ENCODE data around the gene ATRX. TPM values are rescaled to one million over a fixed set of nuclear protein-coding genes. Genes with fewer than 3 reads are reported as not detected.
"Not testable (repeated sequence)": the region's sequence is repeated elsewhere in the genome, so short reads cannot be mapped to it uniquely, and the experiment has no call there.

ATRX gene
- total RNA-seq, 1 donor = 83.6 TPM

DNA sequence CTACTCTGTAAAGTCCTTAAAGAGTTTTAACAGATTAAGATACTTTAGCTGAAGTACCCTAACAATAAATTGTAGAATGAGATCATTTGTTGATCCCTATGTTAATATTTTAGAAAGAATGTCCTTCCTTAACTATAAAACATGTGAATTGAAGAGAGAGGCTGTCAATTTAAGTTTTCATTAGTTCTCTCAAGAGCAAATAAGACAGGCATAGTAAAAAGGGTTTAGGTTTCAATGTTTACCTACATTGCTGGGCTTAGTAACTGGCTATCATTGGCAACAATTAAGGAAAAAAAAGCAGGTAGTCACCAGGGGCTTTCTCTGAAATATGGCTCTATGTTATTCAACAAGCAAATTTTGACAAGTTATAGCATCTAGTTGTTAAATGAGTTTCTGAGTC is 91.5 kb downstream of the ATRX start:
- TF ChIP-seq, protein P1, sequence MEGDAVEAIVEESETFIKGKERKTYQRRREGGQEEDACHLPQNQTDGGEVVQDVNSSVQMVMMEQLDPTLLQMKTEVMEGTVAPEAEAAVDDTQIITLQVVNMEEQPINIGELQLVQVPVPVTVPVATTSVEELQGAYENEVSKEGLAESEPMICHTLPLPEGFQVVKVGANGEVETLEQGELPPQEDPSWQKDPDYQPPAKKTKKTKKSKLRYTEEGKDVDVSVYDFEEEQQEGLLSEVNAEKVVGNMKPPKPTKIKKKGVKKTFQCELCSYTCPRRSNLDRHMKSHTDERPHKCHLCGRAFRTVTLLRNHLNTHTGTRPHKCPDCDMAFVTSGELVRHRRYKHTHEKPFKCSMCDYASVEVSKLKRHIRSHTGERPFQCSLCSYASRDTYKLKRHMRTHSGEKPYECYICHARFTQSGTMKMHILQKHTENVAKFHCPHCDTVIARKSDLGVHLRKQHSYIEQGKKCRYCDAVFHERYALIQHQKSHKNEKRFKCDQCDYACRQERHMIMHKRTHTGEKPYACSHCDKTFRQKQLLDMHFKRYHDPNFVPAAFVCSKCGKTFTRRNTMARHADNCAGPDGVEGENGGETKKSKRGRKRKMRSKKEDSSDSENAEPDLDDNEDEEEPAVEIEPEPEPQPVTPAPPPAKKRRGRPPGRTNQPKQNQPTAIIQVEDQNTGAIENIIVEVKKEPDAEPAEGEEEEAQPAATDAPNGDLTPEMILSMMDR (IDR thresholded peaks at IDR 0.05; ENCODE audit: insufficient read depth, low read length) = no peak
- DNase-seq (ENCODE audit: low read depth) = no peak
- no peak overlapping the region for H3K4me3 ChIP-seq (ENCODE audit: low read depth, low read length)

DNA sequence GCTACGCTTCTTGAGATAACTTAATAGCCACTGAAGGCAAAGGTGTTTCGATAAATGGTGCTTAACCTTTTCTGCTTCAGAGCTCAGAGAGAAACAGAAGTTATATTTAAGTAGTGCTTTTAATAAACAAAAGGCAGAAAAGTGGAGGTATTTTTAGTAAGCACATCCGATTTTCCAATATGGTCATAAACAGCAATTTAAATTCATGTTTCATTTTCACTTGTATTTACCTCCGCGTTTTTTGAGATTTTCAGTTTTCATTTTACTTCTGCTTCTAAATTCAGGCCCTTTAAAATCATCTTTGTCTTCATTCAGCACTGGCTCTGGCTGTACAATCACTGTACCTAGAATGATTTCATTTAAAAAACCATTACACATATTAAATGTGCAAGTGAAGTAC is 92.4 kb downstream of the ATRX start:
- no peak overlapping the region for H3K4me3 ChIP-seq (ENCODE audit: low read depth, low read length)
- TF ChIP-seq, protein P1 (IDR thresholded peaks at IDR 0.05; ENCODE audit: insufficient read depth, low read length) = no peak
- no peak for DNase-seq (ENCODE audit: low read depth)

DNA sequence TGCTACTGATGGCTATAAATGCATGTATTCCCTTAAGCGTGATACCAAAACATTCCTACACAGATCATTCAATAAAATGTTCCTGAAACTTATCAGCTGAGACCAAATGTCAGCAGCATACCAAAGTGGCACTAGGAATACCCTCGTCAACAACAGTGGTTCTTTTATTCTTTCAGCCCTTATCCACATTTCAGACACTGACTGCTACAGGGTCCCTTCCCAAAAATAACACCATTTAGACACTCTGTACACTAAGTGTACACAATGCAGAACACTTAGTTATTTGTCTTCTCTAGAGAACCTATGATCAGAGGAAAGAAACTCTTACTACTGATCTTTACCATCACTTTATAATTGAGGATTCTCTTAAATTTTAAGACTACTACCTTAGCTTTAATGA is 94.1 kb downstream of the ATRX start:
- TF ChIP-seq, protein P1 (IDR thresholded peaks at IDR 0.05; ENCODE audit: insufficient read depth, low read length) = no peak
- DNase-seq (ENCODE audit: low read depth) = no peak
- no peak overlapping the region for H3K4me3 ChIP-seq (ENCODE audit: low read depth, low read length)

DNA sequence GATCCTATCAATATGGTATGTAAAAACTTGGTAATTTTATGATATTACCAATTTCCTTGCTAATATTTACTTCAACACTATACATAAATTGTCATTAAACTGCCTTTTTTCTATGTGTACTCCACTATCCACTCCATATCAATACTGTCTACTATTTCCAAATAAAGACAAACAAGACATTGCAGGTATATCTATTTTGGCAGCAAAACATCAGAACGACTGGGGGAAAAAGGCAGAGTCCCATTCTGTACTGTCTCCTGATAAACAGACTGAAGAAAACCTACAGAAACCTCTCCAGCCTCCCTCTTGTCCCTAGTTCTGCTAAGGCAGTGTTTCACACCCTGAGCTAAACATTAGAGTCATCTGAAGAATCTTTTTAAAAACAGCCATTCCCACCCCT is 96.6 kb downstream of the ATRX start:
- TF ChIP-seq, protein P1 (IDR thresholded peaks at IDR 0.05; ENCODE audit: insufficient read depth, low read length) = no peak
- no peak for DNase-seq (ENCODE audit: low read depth)
- H3K4me3 ChIP-seq (ENCODE audit: low read depth, low read length) = no peak overlapping the region

DNA sequence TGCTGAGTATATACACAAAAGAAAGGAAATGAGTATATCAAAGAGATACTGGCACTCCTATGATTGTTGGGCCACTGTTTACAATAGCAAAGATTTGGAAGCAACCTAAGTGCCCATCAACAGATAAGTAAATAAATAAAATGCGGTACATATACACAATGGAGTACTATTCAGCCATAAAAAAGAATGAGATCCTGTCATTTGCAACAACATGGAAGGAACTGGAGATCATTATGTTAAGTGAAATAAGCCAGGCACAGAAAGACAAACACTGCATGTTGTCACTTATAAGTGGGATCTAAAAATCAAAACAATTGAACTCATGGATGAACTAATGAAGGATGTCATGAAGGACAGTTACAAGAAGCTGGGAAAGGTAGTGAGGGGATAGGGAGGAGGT is 100.3 kb downstream of the ATRX start:
- DNase-seq (ENCODE audit: low read depth) = not testable (repeated sequence)

DNA sequence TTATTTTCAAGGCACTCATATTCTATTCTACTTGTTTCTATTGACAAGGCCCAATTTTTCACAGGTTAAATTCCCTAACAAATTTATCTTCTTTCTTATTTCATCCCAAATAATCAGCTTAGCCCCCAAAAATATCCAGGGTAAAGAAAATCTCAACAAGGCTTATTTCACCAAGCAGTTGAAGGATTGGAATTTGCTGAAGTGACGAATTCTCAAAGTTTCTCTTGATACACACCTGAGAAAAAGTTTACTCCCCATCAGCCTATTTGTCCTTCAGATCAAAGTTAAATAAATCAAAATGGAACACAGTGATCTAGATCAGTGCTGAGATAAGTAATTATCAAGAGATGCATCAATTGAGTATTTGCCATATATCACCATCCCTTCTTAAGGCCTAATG is 106.9 kb downstream of the ATRX start:
- TF ChIP-seq, protein P1 (IDR thresholded peaks at IDR 0.05; ENCODE audit: insufficient read depth, low read length) = no peak
- H3K4me3 ChIP-seq (ENCODE audit: low read depth, low read length) = no peak overlapping the region
- DNase-seq (ENCODE audit: low read depth) = no peak

More for the DNA sequence above, 100.3 kb downstream of the ATRX start:
- H3K4me3 ChIP-seq (ENCODE audit: low read depth, low read length) = not testable (repeated sequence)

DNA sequence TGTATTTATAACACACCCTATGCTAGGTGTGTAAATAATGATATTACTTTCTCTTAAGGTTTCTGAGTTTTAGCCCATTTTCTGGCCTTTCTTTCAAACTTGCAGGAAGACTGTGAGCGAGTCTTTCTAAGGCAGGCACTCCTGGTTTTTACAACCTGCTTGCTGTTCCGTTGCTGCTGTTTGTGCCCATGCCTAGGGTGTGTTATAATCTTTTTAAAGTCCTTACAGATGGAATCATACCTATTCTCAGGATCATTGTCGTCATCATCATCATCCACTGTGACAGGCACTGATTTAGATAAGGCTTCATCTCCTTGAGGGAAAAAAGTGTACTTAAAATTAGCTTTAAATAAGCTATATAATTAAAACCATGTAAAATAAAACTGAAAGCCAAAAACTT is 110.0 kb downstream of the ATRX start:
- H3K4me3 ChIP-seq (ENCODE audit: low read depth, low read length) = no peak overlapping the region
- TF ChIP-seq, protein P1 (IDR thresholded peaks at IDR 0.05; ENCODE audit: insufficient read depth, low read length) = no peak
- DNase-seq (ENCODE audit: low read depth) = no peak

Data from fibroblast of the aortic adventitia (primary cell).